SK-N-SH (cell line): ENCODE measurements around the gene GATAD2B. TPM values are rescaled to one million over a fixed set of nuclear protein-coding genes. Genes with fewer than 3 reads are reported as not detected.

Source experiments
- CHD2 ChIP-seq: fragments of 150-350 bp; IDR thresholded peaks from 2 replicates; pipeline ENCODE4 v1.6.1; 2018; ENCODE audit warnings: low read length; ENCODE audit not compliant: partially characterized antibody
- ELF1 ChIP-seq: IDR thresholded peaks from 2 replicates; pipeline ENCODE4 v1.4.0; 2012
- FOXJ3 ChIP-seq: sonication (generic); formaldehyde crosslinking; IDR thresholded peaks from 2 replicates; pipeline ENCODE4 v1.5.1; 2020; ENCODE audit warnings: mild to moderate bottlenecking, missing genetic modification reagents
- GABPA ChIP-seq: IDR thresholded peaks from 2 replicates; pipeline ENCODE4 v1.4.0; 2012; ENCODE audit warnings: low read depth, mild to moderate bottlenecking
- GATA2 ChIP-seq: sonication (generic); formaldehyde crosslinking; IDR thresholded peaks from 2 replicates; pipeline ENCODE4 v1.5.0; 2020; ENCODE audit warnings: mild to moderate bottlenecking, missing genetic modification reagents
- IRF3 ChIP-seq: fragments of 150-350 bp; IDR thresholded peaks from 2 replicates; pipeline ENCODE4 v1.6.1; 2016; ENCODE audit warnings: mild to moderate bottlenecking, low read depth, low read length
- JUND ChIP-seq: IDR thresholded peaks from 2 replicates; pipeline ENCODE4 v1.4.0; 2012
- MEF2A ChIP-seq: IDR thresholded peaks from 2 replicates; pipeline ENCODE4 v1.4.0; 2012; ENCODE audit warnings: low read depth, borderline replicate concordance
- MXI1 ChIP-seq: IDR thresholded peaks from 2 replicates; pipeline ENCODE4 v1.6.1; 2012; ENCODE audit warnings: mild to moderate bottlenecking, low read depth, low read length, improper control_type of control experiment
- NFIC ChIP-seq: IDR thresholded peaks from 2 replicates; pipeline ENCODE4 v1.4.0; 2012; ENCODE audit warnings: borderline replicate concordance
- RAD21 ChIP-seq: IDR thresholded peaks from 2 replicates; pipeline ENCODE4 v1.6.1; 2012; ENCODE audit warnings: mild to moderate bottlenecking, low read length
- RCOR1 ChIP-seq: fragments of 150-350 bp; IDR thresholded peaks from 2 replicates; pipeline ENCODE4 v1.6.1; 2017; ENCODE audit warnings: antibody characterized with exemption, low read length
- REST ChIP-seq: IDR thresholded peaks from 2 replicates; pipeline ENCODE4 v1.6.1; 2012; ENCODE audit warnings: mild to moderate bottlenecking, low read depth, low read length, moderate library complexity
- RFX5 ChIP-seq: IDR thresholded peaks from 2 replicates; pipeline ENCODE4 v1.6.1; 2012; ENCODE audit warnings: mild to moderate bottlenecking, improper control_type of control experiment, low read length
- RXRA ChIP-seq: IDR thresholded peaks from 2 replicates; pipeline ENCODE4 v1.4.0; 2012; ENCODE audit warnings: low read depth, mild to moderate bottlenecking, borderline replicate concordance
- SIN3A ChIP-seq: IDR thresholded peaks from 2 replicates; pipeline ENCODE4 v1.6.1; 2012; ENCODE audit warnings: low read depth, mild to moderate bottlenecking, low read length, moderate library complexity, borderline replicate concordance
- SMC3 ChIP-seq: IDR thresholded peaks from 2 replicates; pipeline ENCODE4 v1.6.1; 2012; ENCODE audit warnings: low read depth, low read length, improper control_type of control experiment
- TAF1 ChIP-seq: IDR thresholded peaks from 2 replicates; pipeline ENCODE4 v1.6.1; 2012; ENCODE audit warnings: low read depth, mild to moderate bottlenecking, low read length, moderate library complexity, borderline replicate concordance
- TCF12 ChIP-seq: IDR thresholded peaks from 2 replicates; pipeline ENCODE4 v1.4.0; 2012
- TEAD4 ChIP-seq: IDR thresholded peaks from 2 replicates; pipeline ENCODE4 v1.4.0; 2012; ENCODE audit warnings: mild to moderate bottlenecking, borderline replicate concordance; ENCODE audit not compliant: insufficient read depth
- polyA plus RNA-seq, 3 experiments: library from polyadenylated mRNA; depleted of rRNA; stranded (reverse); fragments of >200 nt; gene quantifications; 2 replicates each; pipeline ENCODE4 v1.2.3, GENCODE V29; 2012
- TF ChIP-seq, protein P1 (sequence below): IDR thresholded peaks from 2 replicates; pipeline ENCODE4 v1.4.0; 2012; ENCODE audit warnings: low read depth

Gene GATAD2B
- polyA plus RNA-seq, 1 of the 3 experiments (the other 2 are of a cell fraction), result 2.8 TPM

- TF ChIP-seq RAD21 (peak; percentile 32; the same call in 1 of the 2 replicates), TCF12 (peak; percentile 33; the same call in 1 of the 2 replicates), MXI1 (peak; percentile 98), GABPA (peak; percentile 71), TAF1 (peak; percentile 77), ELF1 (peak; percentile 68), RXRA (no peak), CHD2 (peak; percentile 67), GATA2 (CRISPR knock-in tag) (no peak), TEAD4 (no peak), SIN3A (peak; percentile 97), RFX5 (peak; percentile 78; the same call in 1 of the 2 replicates), SMC3 (no peak; the same call in 1 of the 2 replicates), RCOR1 (0 out of 2 replicates have a peak, but pooled peaks have one; percentile 35), IRF3 (peak; percentile 80), REST (no peak; the same call in 1 of the 2 replicates), JUND (no peak), NFIC (no peak), FOXJ3 (no peak; the same call in 1 of the 2 replicates), MEF2A (no peak)
- TF ChIP-seq, protein P1, sequence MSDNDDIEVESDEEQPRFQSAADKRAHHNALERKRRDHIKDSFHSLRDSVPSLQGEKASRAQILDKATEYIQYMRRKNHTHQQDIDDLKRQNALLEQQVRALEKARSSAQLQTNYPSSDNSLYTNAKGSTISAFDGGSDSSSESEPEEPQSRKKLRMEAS, result peak; percentile 96
Measured at GRCh38 chr1:153967107-153967999, 44.6 kb upstream of the GATAD2B start, which contains the start of gene CREB3L4 (continued).
